ENCODE results near the gene CHST8. TPM values are rescaled to one million over a fixed set of nuclear protein-coding genes. Genes with fewer than 3 reads are reported as not detected.

Gene CHST8
- total RNA-seq, 5 donors from 2014 or later (not counting 1 experiment from before 2014, with no cell fraction given) = not detected

- no peak for DNase-seq
- H3K4me3 Mint-ChIP-seq = no peak overlapping the region
- WGBS (ENCODE audit: insufficient coverage) = no CpG with 5 or more reads among the region's 1 CpG
Measured at GRCh38 chr19:33802801-33803200, 181.0 kb downstream of the CHST8 start.

GRCh38 chr19:33803383-33803782 is 181.6 kb downstream of the CHST8 start:
- Mint-ChIP-seq H3K27me3 (peaks cover 12 to 18% of the 10 kb centered on the region in 2 donors), H3K9me3 (no peaks in the 10 kb centered on the region), H3K4me3 (no peak overlapping the region), H3K27ac (no peak overlapping the region), H3K4me1 (peaks cover 0 to 20% (median 7%) of the 10 kb centered on the region in 3 donors), H3K36me3 (no peaks in the 10 kb centered on the region)
- POLR2A ChIA-PET = no interaction called here
- peaks cover 0 to 22% of the 10 kb centered on the region in 2 experiments for H3K27me3 ChIP-seq (replicated peaks in 1 of 2; ENCODE audit: control insufficient read depth in 2 of 2, extremely low read depth in 1 of 2, insufficient read depth in 2 of 2, low read length in 1 of 2)
- ATAC-seq (replicated peaks in 1 of 4) (no peak), DNase-seq (no peak)
- peaks cover 0 to 21% of the 10 kb centered on the region in 2 experiments for H3K4me1 ChIP-seq (ENCODE audit: control insufficient read depth in 1 of 2, extremely low read depth in 1 of 2, insufficient read depth in 2 of 2, low read length in 2 of 2)
- no peaks in the 10 kb centered on the region for H3K36me3 ChIP-seq (ENCODE audit: control insufficient read depth in 2 of 2, extremely low read depth in 1 of 2, insufficient read depth in 1 of 2, low read length in 1 of 2)
- CTCF ChIA-PET = no interaction called here
- no peaks in the 10 kb centered on the region for H3K9me3 ChIP-seq
- H3K4me3 ChIP-seq (ENCODE audit: control insufficient read depth in 1 of 2, extremely low read depth in 1 of 2, low read length in 1 of 2) = no peak overlapping the region
- no peak overlapping the region for H3K27ac ChIP-seq (ENCODE audit: low read length)
- WGBS (ENCODE audit: insufficient coverage) = 88% methylated on average over 9 of the region's 9 CpGs

More at GRCh38 chr19:33802801-33803200, 181.0 kb downstream of the CHST8 start:
- no peak for ATAC-seq (replicated peaks in 1 of 4)
- Mint-ChIP-seq H3K4me1 (peaks cover 0 to 18% (median 7%) of the 10 kb centered on the region in 3 donors), H3K27ac (no peak overlapping the region), H3K36me3 (no peaks in the 10 kb centered on the region), H3K27me3 (peaks cover 12 to 18% of the 10 kb centered on the region in 2 donors), H3K9me3 (no peaks in the 10 kb centered on the region)
- Histone ChIP-seq H3K27me3 (replicated peaks in 1 of 2; ENCODE audit: control insufficient read depth in 2 of 2, extremely low read depth in 1 of 2, insufficient read depth in 2 of 2, low read length in 1 of 2) (peaks cover 0 to 25% of the 10 kb centered on the region in 2 experiments), H3K27ac (ENCODE audit: low read length) (no peak overlapping the region), H3K4me1 (ENCODE audit: control insufficient read depth in 1 of 2, extremely low read depth in 1 of 2, insufficient read depth in 2 of 2, low read length in 2 of 2) (peaks cover 0 to 21% of the 10 kb centered on the region in 2 experiments), H3K36me3 (ENCODE audit: control insufficient read depth in 2 of 2, extremely low read depth in 1 of 2, insufficient read depth in 1 of 2, low read length in 1 of 2) (no peaks in the 10 kb centered on the region), H3K4me3 (ENCODE audit: control insufficient read depth in 1 of 2, extremely low read depth in 1 of 2, low read length in 1 of 2) (no peak overlapping the region), H3K9me3 (no peaks in the 10 kb centered on the region)
- POLR2A ChIA-PET = no interaction called here
- CTCF ChIA-PET = no interaction called here

- no peak for ATAC-seq (replicated peaks in 1 of 4)
- H3K27ac ChIP-seq (ENCODE audit: low read length) = no peak overlapping the region
- H3K36me3 ChIP-seq (ENCODE audit: control insufficient read depth in 2 of 2, extremely low read depth in 1 of 2, insufficient read depth in 1 of 2, low read length in 1 of 2) = no peaks in the 10 kb centered on the region
- DNase-seq = no peak
- Mint-ChIP-seq H3K27ac (no peak overlapping the region), H3K27me3 (peaks cover 8 to 14% of the 10 kb centered on the region in 2 donors), H3K4me3 (no peak overlapping the region), H3K4me1 (peaks cover 0 to 17% (median 7%) of the 10 kb centered on the region in 3 donors), H3K36me3 (no peaks in the 10 kb centered on the region), H3K9me3 (no peaks in the 10 kb centered on the region)
- ChIA-PET CTCF (no interaction called here), POLR2A (no interaction called here)
- H3K27me3 ChIP-seq (replicated peaks in 1 of 2; ENCODE audit: control insufficient read depth in 2 of 2, extremely low read depth in 1 of 2, insufficient read depth in 2 of 2, low read length in 1 of 2) = peaks cover 0 to 15% of the 10 kb centered on the region in 2 experiments
- WGBS (ENCODE audit: insufficient coverage) = 91% methylated on average over 8 of the region's 10 CpGs
- peaks cover 0 to 21% of the 10 kb centered on the region in 2 experiments for H3K4me1 ChIP-seq (ENCODE audit: control insufficient read depth in 1 of 2, extremely low read depth in 1 of 2, insufficient read depth in 2 of 2, low read length in 2 of 2)
- H3K9me3 ChIP-seq = no peaks in the 10 kb centered on the region
- H3K4me3 ChIP-seq (ENCODE audit: control insufficient read depth in 1 of 2, extremely low read depth in 1 of 2, low read length in 1 of 2) = no peak overlapping the region
Measured at GRCh38 chr19:33804021-33804799, 182.5 kb downstream of the CHST8 start.

- Mint-ChIP-seq H3K27ac (no peak overlapping the region), H3K36me3 (no peaks in the 10 kb centered on the region), H3K9me3 (no peaks in the 10 kb centered on the region), H3K27me3 (peaks cover 0 to 3% of the 10 kb centered on the region in 2 donors), H3K4me3 (no peak overlapping the region), H3K4me1 (peaks cover 0 to 17% (median 7%) of the 10 kb centered on the region in 3 donors)
- Histone ChIP-seq H3K4me3 (ENCODE audit: control insufficient read depth in 1 of 2, extremely low read depth in 1 of 2, low read length in 1 of 2) (no peak overlapping the region), H3K36me3 (ENCODE audit: control insufficient read depth in 2 of 2, extremely low read depth in 1 of 2, insufficient read depth in 1 of 2, low read length in 1 of 2) (no peaks in the 10 kb centered on the region), H3K9me3 (no peaks in the 10 kb centered on the region), H3K27ac (ENCODE audit: low read length) (no peak overlapping the region), H3K27me3 (replicated peaks in 1 of 2; ENCODE audit: control insufficient read depth in 2 of 2, extremely low read depth in 1 of 2, insufficient read depth in 2 of 2, low read length in 1 of 2) (peaks cover 0 to 10% of the 10 kb centered on the region in 2 experiments), H3K4me1 (ENCODE audit: control insufficient read depth in 1 of 2, extremely low read depth in 1 of 2, insufficient read depth in 2 of 2, low read length in 2 of 2) (peaks cover 0 to 21% of the 10 kb centered on the region in 2 experiments)
- ChIA-PET CTCF (no interaction called here), POLR2A (no interaction called here)
- DNase-seq (no peak), ATAC-seq (replicated peaks in 1 of 4) (no peak)
- WGBS (ENCODE audit: insufficient coverage) = 57% methylated on average over 2 of the region's 3 CpGs
Measured at GRCh38 chr19:33805313-33805712, 183.6 kb downstream of the CHST8 start.

- Histone ChIP-seq H3K27me3 (replicated peaks in 1 of 2; ENCODE audit: control insufficient read depth in 2 of 2, extremely low read depth in 1 of 2, insufficient read depth in 2 of 2, low read length in 1 of 2) (peaks cover 0 to 10% of the 10 kb centered on the region in 2 experiments), H3K4me3 (ENCODE audit: control insufficient read depth in 1 of 2, extremely low read depth in 1 of 2, low read length in 1 of 2) (no peak overlapping the region), H3K27ac (ENCODE audit: low read length) (no peak overlapping the region), H3K4me1 (ENCODE audit: control insufficient read depth in 1 of 2, extremely low read depth in 1 of 2, insufficient read depth in 2 of 2, low read length in 2 of 2) (peaks cover 0 to 21% of the 10 kb centered on the region in 2 experiments), H3K36me3 (ENCODE audit: control insufficient read depth in 2 of 2, extremely low read depth in 1 of 2, insufficient read depth in 1 of 2, low read length in 1 of 2) (no peaks in the 10 kb centered on the region), H3K9me3 (no peaks in the 10 kb centered on the region)
- Mint-ChIP-seq H3K36me3 (no peaks in the 10 kb centered on the region), H3K27ac (peak overlapping the region; percentile 50 to 62), H3K4me1 (peaks cover 0 to 17% (median 7%) of the 10 kb centered on the region in 3 donors), H3K4me3 (no peak overlapping the region), H3K27me3 (peaks cover 0 to 3% of the 10 kb centered on the region in 2 donors), H3K9me3 (no peaks in the 10 kb centered on the region)
- 89% methylated on average over 8 of the region's 9 CpGs for WGBS (ENCODE audit: insufficient coverage)
- POLR2A ChIA-PET = no interaction called here
- no peak for DNase-seq
- CTCF ChIA-PET = no interaction called here
- peak in 1 of 4 experiments; percentile 16 for ATAC-seq (replicated peaks in 1 of 4)
Measured at GRCh38 chr19:33805840-33806433, 184.2 kb downstream of the CHST8 start.

- Histone ChIP-seq H3K27ac (ENCODE audit: low read length) (no peak overlapping the region), H3K4me3 (ENCODE audit: control insufficient read depth in 1 of 2, extremely low read depth in 1 of 2, low read length in 1 of 2) (no peak overlapping the region), H3K27me3 (replicated peaks in 1 of 2; ENCODE audit: control insufficient read depth in 2 of 2, extremely low read depth in 1 of 2, insufficient read depth in 2 of 2, low read length in 1 of 2) (peaks cover 0 to 9% of the 10 kb centered on the region in 2 experiments), H3K4me1 (ENCODE audit: control insufficient read depth in 1 of 2, extremely low read depth in 1 of 2, insufficient read depth in 2 of 2, low read length in 2 of 2) (peaks cover 0 to 21% of the 10 kb centered on the region in 2 experiments), H3K9me3 (no peaks in the 10 kb centered on the region), H3K36me3 (ENCODE audit: control insufficient read depth in 2 of 2, extremely low read depth in 1 of 2, insufficient read depth in 1 of 2, low read length in 1 of 2) (no peaks in the 10 kb centered on the region)
- WGBS (ENCODE audit: insufficient coverage) = 72% methylated on average over 4 of the region's 8 CpGs
- ChIA-PET POLR2A (no interaction called here), CTCF (no interaction called here)
- Mint-ChIP-seq H3K4me1 (peaks cover 0 to 17% (median 7%) of the 10 kb centered on the region in 3 donors), H3K4me3 (no peak overlapping the region), H3K36me3 (no peaks in the 10 kb centered on the region), H3K27ac (peak overlapping the region; percentile 50 to 62), H3K9me3 (no peaks in the 10 kb centered on the region), H3K27me3 (peaks cover 0 to 3% of the 10 kb centered on the region in 2 donors)
- ATAC-seq (replicated peaks in 1 of 4) (peak in 3 of 4 experiments; percentile 16 to 72 (median 55)), DNase-seq (no peak)
Measured at GRCh38 chr19:33806434-33806881, 184.7 kb downstream of the CHST8 start.
